ENCODE data around the gene TSC22D1. TPM values are rescaled to one million over a fixed set of nuclear protein-coding genes. Genes with fewer than 3 reads are reported as not detected.
"Not testable (repeated sequence)": the region's sequence is repeated elsewhere in the genome, so short reads cannot be mapped to it uniquely, and the experiment has no call there.

Gene TSC22D1
- total RNA-seq, 1 donor from 2014 or later: 61.7 TPM

DNA sequence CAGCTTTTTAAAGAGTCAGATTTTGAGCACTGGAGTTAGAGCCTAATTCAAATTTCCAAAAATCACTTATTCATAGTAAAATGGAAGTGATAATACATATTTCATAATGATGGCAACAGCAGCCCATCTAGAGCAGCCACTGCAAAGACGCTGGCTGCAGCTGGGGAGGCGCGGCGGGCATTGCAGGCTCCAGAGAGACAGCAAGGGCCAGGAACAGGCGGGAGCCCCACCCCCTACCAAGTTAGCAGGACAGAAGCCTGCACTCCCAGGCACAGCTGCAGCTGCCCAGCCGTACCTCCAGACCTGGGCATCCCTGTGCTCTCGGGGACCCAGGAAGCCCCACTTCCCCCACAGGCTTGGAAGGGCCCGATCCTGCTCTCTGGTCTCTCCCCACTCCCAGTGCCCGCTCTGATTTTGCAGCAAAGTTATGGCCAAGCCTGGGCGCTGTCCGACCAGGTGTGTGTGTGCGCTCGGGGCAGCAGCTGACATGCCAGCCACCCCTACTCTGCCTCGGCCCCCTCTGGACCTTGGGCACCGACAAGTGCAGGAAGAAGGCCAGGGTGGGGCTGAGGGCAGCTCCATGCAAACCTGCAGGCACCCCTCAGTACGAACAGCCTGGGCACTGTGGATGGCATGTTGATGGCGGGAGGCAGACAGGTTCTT, 117.7 kb downstream of the TSC22D1 start:
- no peak for DNase-seq (ENCODE audit: extremely low read depth, low read depth, low spot score)

DNA sequence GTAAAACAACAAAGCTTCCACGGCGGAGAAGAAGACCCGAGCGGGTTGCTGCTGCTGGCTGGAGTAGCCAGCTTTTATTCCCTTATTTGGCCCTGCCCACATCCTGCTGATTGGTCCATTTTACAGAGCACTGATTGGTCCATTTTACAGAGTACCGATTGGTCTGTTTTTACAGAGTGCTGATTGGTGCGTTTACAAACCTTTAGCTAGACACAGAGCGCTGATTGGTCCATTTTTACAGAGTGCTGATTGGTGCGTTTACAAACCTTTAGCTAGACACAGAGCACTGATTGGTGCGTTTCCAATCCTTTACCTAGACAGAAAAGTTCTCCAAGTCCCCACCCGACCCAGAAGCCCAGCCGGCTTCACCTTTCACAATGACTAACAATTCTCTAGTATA, 119.9 kb downstream of the TSC22D1 start:
- DNase-seq (ENCODE audit: extremely low read depth, low read depth, low spot score): not testable (repeated sequence)

DNA sequence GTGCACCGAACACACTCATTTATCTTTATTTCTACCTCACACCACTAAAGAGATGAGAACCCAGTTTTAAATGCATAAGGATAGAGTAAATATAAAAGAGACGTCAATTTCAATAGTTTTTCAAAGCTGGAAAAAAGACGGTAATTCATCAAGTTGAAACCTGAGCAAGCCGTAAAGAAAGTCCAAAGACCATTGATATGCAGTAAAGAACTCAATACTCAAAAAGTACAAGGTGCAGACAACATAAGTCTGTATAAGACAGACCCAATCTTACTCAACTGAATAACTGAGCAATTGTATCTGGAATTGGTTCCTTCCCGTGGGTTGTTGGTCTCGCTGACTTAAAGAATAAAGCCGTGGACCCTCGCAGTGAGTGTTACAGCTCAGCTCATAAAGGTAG, 120.4 kb downstream of the TSC22D1 start:
- DNase-seq (ENCODE audit: extremely low read depth, low read depth, low spot score): no peak

DNA sequence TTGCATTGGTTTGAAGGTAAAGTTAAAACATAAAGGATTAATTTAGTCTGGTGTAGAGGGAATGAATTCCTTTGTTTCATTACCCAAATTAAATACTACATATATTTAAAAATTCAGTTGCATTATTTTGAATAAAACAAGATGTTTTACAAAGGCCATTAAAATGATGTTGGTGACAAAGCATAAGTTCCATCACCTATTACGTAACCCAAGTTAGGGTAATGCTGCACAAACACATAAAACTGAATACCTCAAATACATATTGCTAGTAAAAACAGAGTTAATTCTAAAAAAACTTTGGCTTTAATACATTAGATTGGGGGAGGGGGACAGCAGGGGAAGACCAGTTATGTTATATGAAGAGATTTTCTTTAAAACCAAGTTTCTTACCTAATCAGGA, 122.2 kb downstream of the TSC22D1 start:
- no peak for DNase-seq (ENCODE audit: extremely low read depth, low read depth, low spot score)

DNA sequence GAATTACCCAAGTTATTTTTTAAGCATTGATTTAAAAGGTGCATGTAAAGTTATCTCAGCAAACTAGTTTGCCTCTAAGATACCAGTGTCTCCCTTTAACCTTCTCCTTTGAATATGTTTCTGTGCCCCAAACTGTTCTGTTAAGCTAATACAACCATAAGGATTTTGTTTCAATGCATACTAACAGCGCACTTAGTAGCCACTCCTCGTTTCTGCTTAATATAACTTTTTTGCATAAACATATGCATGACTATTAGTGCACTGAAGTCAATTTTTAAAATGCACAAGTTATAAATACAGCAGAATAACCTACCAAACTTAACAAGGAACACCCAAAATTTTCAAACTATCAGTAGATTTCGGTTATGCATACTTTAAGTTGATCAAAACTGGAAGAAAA, 123.1 kb downstream of the TSC22D1 start:
- DNase-seq (ENCODE audit: extremely low read depth, low read depth, low spot score): no peak

DNA sequence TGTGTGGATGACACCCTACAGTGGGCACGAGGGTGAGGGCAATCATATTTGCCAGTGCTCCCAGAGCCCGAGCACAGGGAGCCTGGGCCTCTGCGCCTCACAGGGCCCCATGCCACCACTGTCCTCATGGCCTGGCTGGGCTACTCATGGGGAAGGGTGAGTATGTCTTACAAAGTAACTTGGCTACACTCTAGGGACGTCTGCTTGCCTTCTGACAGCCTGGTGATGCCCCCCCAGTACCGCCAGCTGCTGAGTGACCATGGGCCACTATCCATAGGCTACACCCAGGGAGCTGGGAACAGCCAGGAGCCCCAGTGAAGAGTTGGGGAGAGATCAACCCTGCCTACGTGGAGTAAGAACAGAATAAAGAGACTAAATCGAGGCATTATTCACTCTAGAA, 123.7 kb downstream of the TSC22D1 start:
- no peak for DNase-seq (ENCODE audit: extremely low read depth, low read depth, low spot score)

DNA sequence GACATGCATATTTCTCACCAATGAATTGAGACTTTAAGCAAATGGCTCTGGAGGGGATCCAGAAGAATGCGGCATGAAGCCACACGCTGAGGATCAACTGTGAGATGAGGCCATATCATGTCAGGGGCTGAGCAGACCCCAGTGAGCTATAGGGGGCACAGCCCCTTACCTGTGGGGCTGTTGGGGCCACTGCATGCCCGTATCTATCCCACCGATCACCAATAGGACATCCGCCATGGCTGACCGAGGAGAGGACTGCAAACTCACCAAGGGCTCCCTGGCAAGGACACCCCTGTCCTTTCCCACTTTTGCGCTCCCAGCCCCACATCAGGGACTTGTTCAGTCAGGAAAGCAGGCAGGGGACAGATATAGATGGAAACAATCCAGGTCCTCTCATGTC, 124.5 kb downstream of the TSC22D1 start:
- DNase-seq (ENCODE audit: extremely low read depth, low read depth, low spot score): no peak

DNA sequence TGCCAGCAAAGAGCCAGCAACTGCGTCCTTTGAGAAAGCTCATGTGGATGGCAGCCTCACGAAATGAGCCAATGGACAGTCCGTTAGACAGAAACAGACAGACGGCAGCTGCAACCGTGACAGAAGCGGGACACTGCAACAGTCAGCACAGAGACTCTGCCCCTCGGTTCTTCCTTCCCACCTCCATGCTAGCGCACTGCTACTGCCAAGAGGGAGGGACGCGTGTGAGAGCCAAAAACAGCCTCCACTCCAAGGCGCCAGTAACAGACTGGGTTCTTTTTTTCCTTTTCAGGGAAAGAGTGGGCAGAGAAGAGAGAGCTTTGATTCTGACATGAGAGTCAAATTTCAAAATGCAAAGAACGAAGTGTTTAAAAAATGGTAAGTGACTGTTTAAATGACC, 125.0 kb downstream of the TSC22D1 start:
- DNase-seq (ENCODE audit: extremely low read depth, low read depth, low spot score): no peak

DNA sequence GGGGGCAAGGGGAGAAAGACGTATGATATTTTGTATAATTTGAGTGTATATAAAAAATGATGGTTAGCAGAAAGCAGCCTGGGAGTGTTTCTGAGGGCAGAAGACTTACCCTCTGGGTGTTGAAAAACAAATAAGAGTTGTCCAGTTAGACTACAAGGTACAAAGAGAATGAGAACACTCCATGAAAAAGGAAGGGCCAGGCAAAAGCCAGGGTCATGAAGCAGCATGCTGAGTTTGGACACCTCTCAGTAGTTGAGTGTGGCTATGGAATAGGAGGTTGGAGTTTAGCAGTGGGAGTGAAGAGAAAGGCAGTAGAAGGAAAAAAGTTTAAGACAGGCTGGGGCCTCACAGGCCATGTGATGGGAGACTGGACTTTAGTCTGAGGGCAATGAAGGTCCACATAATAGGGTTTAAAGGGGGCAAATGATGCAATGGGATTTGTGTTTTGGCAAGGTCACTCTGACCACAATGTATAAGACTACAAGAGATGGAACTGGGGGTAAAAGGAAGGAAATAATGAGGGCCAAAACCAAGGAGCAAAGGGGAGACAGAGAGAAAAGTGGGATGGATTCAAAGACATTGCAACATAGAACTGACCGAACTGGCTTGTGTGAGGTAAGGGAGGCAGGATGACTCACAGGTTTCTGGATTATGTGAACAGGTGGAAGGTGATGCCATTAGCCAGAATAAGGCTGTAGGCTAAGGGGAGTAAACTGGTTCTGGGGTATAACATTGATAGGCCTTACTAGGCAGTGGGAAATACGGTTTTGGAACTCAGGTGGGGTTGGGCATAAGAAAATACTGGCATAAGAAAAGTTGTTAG, 125.9 kb downstream of the TSC22D1 start:
- no peak for DNase-seq (ENCODE audit: extremely low read depth, low read depth, low spot score)

DNA sequence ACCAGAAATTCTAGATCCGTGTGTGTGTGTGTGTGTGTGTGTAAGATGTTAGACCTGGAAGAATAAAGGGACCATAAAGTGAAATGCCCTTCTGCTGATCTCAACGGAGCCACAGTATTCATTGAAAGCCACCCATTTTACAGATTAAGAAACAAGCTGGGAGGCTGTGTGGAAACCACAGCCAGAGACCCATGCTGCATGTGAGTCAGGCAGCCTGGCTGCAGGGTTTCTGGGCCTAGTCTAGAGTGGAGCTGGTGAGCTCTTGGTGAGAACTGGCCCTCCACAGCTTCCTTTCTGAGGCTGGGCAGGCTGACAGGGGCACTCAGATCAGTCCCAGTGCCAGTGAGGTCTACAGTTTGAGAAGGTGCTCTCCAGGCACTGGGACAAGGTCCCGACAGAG, 127.3 kb downstream of the TSC22D1 start:
- no peak for DNase-seq (ENCODE audit: extremely low read depth, low read depth, low spot score)

DNA sequence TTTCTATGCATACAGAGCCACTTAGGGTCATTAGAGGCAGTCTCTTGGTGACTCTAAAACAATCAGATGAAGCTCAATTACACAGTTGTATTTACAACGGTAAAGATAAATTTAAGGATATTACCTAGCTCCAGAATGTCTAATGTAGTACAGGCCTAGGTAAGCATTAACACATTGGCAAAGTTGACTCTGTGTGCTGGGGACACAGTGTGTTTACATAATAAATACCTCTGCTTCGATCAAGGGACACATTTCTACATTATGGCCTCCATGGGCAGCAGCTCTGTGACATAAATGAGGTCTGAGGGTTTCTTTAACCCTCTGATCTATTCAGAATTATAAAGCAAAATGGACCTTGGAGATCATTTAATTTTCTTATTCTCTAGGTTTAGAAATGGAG, 127.8 kb downstream of the TSC22D1 start:
- DNase-seq (ENCODE audit: extremely low read depth, low read depth, low spot score): no peak

DNA sequence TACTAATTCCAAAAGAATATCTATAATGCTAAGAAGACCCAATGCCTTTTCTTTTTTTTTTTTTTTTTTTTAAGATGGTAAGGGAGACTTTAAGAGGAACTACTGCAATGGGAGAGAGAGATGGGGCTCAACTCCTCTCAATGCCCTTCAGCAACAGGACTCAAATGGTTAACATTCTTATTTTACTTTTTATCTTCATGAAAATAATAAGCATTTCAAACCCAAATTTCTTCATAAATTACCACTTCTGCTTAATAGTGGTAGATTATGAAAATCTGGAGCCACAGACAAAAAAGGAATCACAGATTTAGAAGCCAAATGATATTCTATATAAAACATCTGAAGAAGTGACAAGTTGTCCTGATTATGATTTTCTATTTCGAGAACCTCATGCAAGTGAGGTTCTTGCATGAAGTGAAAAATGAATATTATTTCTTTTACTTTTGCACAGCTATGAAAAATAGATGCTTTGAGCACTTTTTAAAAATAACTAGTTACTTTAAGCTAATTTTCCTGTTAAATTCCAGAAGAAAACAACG, 128.3 kb downstream of the TSC22D1 start:
- no peak for DNase-seq (ENCODE audit: extremely low read depth, low read depth, low spot score)

DNA sequence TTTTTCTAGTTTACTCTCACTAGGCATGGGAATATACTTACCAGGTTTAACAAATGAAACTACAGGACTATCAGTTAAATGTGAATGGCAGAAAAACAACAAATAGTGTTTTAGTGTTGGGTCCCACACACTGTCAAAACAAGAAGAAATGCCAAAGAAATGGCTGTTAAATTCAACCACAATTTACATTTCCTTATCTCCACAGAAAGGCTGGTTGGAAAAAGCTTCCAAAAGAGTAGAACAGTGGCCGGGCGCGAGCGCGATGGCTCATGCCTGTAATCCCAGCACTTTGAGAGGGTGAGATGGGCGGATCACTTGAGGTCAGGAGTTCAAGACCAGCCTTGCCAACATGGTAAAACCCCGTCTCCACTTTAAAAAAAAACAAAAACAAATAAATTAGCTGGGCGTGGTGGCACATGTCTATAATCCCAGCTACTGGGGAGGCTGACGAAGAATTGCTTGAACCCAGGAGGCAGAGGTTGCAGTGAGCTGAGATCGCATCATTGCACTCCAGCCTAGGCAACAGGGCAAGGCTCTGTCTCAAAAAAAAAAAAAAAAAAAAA, 136.0 kb downstream of the TSC22D1 start:
- no peak for DNase-seq (ENCODE audit: extremely low read depth, low read depth, low spot score)

DNA sequence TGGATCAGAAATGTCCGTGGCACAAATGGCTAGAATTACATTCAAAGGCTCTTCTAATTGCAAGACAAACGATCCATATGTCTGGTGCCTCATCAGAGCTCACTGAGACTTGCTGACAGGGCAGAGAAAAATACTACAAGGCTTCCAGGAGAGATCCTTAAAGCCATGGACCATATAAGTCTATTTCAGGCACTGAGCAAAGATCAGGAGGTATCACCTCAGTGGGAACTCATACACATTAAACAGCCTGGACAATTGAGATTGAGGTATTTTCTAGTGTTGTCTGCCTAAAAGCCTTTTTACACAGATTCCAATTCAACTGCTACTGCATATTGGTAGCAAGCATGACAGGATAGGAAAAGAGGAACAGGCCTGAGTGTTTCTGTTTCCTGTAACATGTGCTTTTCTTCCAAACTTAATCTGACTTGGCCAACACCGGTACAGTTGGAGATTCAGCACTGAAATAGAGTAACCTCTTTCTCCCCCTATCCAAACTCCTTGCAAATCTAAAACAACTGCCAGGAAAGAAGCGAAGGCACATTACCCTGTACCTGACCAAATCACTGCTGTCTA, 136.6 kb downstream of the TSC22D1 start:
- no peak for DNase-seq (ENCODE audit: extremely low read depth, low read depth, low spot score)

DNA sequence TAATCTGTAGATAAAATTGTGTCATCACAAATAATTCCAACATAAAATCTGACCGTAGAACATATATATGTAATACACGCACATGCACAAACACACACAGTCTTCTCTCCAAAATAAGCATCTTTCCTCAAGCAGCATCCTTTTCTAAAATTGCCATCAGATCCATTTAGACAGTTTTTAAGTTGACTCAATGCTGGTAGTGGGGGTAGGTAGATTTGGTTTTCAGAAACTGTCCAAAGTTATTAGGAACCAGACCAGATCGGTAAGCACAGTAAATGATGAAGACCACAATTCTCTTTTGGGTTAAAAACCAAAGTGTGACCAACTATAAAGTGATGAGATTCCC, 137.9 kb downstream of the TSC22D1 start:
- DNase-seq (ENCODE audit: extremely low read depth, low read depth, low spot score): no peak

DNA sequence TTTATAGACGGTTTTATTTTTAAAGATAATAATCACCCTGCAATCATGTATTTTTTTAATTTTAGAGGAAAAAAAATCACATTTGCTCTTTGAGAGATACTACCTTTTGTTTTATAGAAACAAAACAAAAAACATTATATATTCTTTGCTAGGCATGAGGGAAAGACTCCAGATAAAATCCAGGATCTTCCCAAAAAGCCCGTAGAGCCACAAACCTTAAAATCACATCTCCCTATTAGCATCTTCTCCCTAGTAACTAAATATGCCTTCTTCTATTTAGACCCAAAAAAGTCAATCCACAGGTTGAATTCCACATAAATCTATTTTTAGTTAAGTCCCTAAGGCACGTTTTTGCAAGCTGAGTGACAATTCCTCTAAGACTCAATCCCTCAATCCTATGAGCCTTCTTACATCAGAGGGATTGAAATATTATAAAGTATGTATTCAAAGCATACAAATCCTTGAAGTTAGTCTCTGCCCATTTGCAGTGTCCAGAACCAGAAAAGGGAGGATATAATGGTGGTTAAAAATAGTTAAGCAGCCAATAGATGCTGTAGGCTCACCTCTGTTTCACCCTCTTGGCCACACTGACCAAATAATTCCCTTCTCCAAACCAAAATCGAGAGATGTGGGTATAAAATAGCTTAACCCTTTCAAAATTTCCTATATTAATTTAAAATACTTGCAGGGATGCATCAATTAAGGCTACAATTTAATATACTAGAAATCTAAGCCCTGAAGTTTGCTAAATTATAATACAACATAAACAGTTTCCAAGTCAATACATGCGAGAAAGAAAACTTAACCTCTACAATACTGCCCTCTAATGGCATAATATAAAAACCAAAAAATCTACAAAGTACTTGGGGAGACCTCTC, 138.5 kb downstream of the TSC22D1 start:
- DNase-seq (ENCODE audit: extremely low read depth, low read depth, low spot score): peak; percentile 52

DNA sequence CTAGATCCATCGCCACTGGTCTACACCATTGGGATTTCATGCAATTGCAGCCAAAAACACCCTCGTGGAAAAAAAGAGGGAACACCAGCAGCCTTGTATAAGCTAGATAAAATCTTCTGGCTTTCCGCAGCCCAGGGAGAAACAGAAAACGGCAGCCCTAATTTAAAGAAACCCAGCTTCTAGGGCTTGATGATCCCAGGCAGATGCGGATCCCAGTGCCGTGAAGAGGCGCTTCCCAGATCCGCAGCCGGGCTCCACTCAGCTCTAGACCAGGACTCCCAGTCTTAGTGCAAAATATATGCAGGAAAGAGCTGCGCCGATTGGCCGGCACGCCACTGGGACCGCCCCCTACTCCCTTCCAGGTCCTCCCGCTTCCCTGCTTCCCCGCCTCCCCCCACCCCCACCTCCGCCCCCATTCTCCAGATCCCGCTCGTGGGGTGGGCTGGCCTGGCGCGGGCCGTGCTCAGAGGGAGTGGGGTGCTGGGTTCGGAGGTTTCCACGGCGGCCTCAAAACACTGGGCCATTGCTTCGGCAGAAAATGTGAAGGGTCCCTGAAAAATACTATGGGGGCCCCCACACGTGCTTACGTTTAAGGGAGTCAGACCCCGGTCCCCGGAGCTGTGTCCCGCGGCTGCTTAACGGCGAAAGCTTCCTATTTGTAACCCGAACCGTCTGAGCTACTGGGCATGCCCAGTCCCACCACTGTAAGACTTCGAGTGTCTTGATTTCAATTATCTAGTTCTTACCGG, 139.4 kb downstream of the TSC22D1 start:
- DNase-seq (ENCODE audit: extremely low read depth, low read depth, low spot score): peak; percentile 72

DNA sequence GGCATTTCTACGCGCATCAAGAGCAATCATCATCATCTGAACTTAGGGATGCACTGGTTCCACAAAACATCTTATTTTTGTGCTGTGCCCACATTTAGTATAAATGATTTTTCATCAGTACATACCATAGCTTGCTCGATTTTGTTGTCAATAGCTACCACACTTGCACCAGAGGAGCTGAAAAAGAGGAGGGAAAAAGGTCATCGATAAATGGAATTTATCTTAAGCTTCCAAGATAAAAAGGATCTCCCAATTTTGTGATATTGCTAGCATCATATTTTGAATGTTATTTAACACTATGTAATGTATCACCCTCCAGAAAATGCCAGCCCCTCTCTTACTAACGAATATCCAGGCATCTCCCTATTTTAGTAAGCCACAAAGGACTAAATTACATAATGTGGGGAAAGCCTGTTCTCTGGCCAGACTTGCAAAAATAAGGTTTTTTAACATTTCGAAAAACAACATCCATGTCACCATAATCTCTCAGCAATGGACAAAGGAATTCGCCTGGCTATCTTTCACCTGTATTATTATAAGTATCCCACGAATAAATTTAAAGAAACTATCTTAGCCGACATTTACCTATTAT, 140.1 kb downstream of the TSC22D1 start:
- DNase-seq (ENCODE audit: extremely low read depth, low read depth, low spot score): no peak

DNA sequence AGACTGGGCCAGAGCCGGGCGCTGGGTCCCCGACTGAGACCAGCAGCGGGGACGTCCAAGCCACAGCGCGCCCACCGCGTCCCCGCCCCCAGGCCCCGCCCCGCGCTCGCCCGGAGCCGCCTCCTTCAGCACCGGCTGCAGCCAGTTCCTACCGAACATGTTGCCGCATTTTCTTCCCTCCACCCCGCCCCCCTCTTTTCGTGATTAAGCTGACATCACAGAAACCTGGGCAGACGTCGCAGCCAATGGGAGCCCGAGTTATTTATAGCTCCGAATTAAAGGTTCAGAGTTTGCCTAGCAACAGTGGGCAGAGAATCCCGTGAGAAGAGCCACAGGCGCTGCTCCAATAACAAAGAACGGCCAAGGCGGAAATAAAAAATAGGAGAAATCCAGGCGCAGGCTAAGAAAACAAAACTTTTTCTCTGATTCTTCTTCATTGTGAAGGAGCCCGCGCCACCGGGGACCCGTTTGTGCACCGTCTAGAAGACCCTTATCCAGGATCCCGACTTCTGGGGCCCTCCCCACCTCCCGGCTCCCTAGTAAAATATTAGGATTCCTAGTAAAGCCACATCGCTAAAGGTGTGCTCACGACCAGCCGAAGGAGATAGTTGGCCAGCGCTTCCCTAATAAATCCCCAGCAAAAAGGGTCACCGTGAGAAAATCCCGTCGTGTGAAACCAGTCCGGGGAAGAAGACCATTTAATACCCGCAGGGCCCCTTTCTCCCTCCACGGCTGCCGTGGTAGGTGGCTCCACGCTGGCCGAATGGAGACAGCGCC, 140.8 kb downstream of the TSC22D1 start:
- DNase-seq (ENCODE audit: extremely low read depth, low read depth, low spot score): peak; percentile 97
